ENCODE data around the gene WASL.

The WASL gene

GRCh38 chr7:123772652-123773051 is 23.8 kb upstream of the WASL start:
- no peaks in the 10 kb centered on the region for H3K79me2 ChIP-seq (ENCODE audit: insufficient read depth, low read length)
- H4K20me1 ChIP-seq (ENCODE audit: insufficient read depth, low read length): no peaks in the 10 kb centered on the region
- no peaks in the 10 kb centered on the region for H3K9me3 ChIP-seq (ENCODE audit: low read length)
- no peak overlapping the region for H3K4me2 ChIP-seq (ENCODE audit: low read length)
- no peaks in the 10 kb centered on the region for H3F3A ChIP-seq (ENCODE audit: insufficient read depth, low read length)
- H3K27ac ChIP-seq (ENCODE audit: low read depth, low read length, poor library complexity, severe bottlenecking): no peak overlapping the region
- H2AFZ ChIP-seq (ENCODE audit: low read length): no peak overlapping the region
- no peak overlapping the region for H3K4me3 ChIP-seq (ENCODE audit: low read depth, low read length, poor library complexity, severe bottlenecking)
- TF ChIP-seq EZH2 (IDR thresholded peaks at IDR 0.05; ENCODE audit: borderline replicate concordance, low read length): no peak
- no peak for TF ChIP-seq CTCF (IDR thresholded peaks at IDR 0.05; ENCODE audit: low read length)
- H3K4me1 ChIP-seq (ENCODE audit: insufficient read depth, low read length, severe bottlenecking): no peaks in the 10 kb centered on the region
- H3K27me3 ChIP-seq (ENCODE audit: insufficient read depth, low read length): no peaks in the 10 kb centered on the region
- no peak overlapping the region for H3K9ac ChIP-seq (ENCODE audit: low read length)
- H3K36me3 ChIP-seq (ENCODE audit: insufficient read depth, low read length): no peaks in the 10 kb centered on the region
- H3K9me2 ChIP-seq (ENCODE audit: low read depth, low read length): no peaks in the 10 kb centered on the region

- Histone ChIP-seq H3K36me3 (ENCODE audit: insufficient read depth, low read length) (no peaks in the 10 kb centered on the region), H3K9me2 (ENCODE audit: low read depth, low read length) (no peaks in the 10 kb centered on the region), H3K4me1 (ENCODE audit: insufficient read depth, low read length, severe bottlenecking) (no peaks in the 10 kb centered on the region), H3K4me3 (ENCODE audit: low read depth, low read length, poor library complexity, severe bottlenecking) (no peak overlapping the region), H3K27me3 (ENCODE audit: insufficient read depth, low read length) (no peaks in the 10 kb centered on the region), H2AFZ (ENCODE audit: low read length) (no peak overlapping the region), H3K79me2 (ENCODE audit: insufficient read depth, low read length) (no peaks in the 10 kb centered on the region), H3K9me3 (ENCODE audit: low read length) (no peaks in the 10 kb centered on the region), H3K27ac (ENCODE audit: low read depth, low read length, poor library complexity, severe bottlenecking) (no peak overlapping the region), H4K20me1 (ENCODE audit: insufficient read depth, low read length) (no peaks in the 10 kb centered on the region), H3K4me2 (ENCODE audit: low read length) (no peak overlapping the region), H3K9ac (ENCODE audit: low read length) (no peak overlapping the region), H3F3A (ENCODE audit: insufficient read depth, low read length) (no peaks in the 10 kb centered on the region)
- TF ChIP-seq EZH2 (IDR thresholded peaks at IDR 0.05; ENCODE audit: borderline replicate concordance, low read length) (no peak), CTCF (IDR thresholded peaks at IDR 0.05; ENCODE audit: low read length) (no peak)
Observed at GRCh38 chr7:123771846-123772245, 23.0 kb upstream of the WASL start.

- Histone ChIP-seq H3F3A (ENCODE audit: insufficient read depth, low read length) (no peaks in the 10 kb centered on the region), H4K20me1 (ENCODE audit: insufficient read depth, low read length) (no peaks in the 10 kb centered on the region), H3K36me3 (ENCODE audit: insufficient read depth, low read length) (no peaks in the 10 kb centered on the region), H3K79me2 (ENCODE audit: insufficient read depth, low read length) (no peaks in the 10 kb centered on the region), H3K9ac (ENCODE audit: low read length) (no peak overlapping the region), H3K4me1 (ENCODE audit: insufficient read depth, low read length, severe bottlenecking) (no peaks in the 10 kb centered on the region), H3K27me3 (ENCODE audit: insufficient read depth, low read length) (no peaks in the 10 kb centered on the region), H3K4me3 (ENCODE audit: low read depth, low read length, poor library complexity, severe bottlenecking) (no peak overlapping the region), H3K9me2 (ENCODE audit: low read depth, low read length) (no peaks in the 10 kb centered on the region), H3K27ac (ENCODE audit: low read depth, low read length, poor library complexity, severe bottlenecking) (no peak overlapping the region), H2AFZ (ENCODE audit: low read length) (no peak overlapping the region), H3K9me3 (ENCODE audit: low read length) (no peaks in the 10 kb centered on the region), H3K4me2 (ENCODE audit: low read length) (no peak overlapping the region)
- TF ChIP-seq CTCF (IDR thresholded peaks at IDR 0.05; ENCODE audit: low read length) (no peak), EZH2 (IDR thresholded peaks at IDR 0.05; ENCODE audit: borderline replicate concordance, low read length) (no peak)
Observed at GRCh38 chr7:123771256-123771655, 22.5 kb upstream of the WASL start.
